Calu3 (cell line): ENCODE data around the gene GAMT. TPM values are rescaled to one million over a fixed set of nuclear protein-coding genes. Genes with fewer than 3 reads are reported as not detected.
A peak's percentile ranks its signal among the peaks of the same experiment; 100 is the strongest.

Source experiments
- Bru-seq: library from RNA; stranded (reverse); fragments of 400-500 nt; gene quantifications from one replicate; lab custom pipeline; 2021; lab: Mats Ljungman, UMichigan
- BruChase-seq, 2 experiments: library from RNA; stranded (reverse); fragments of 400-500 nt; gene quantifications; one replicate each; lab custom pipeline; 2021; lab: Mats Ljungman, UMichigan
- BruUV-seq: library from RNA; stranded (reverse); fragments of 400-500 nt; replicated peaks from 2 replicates; lab custom pipeline; 2021; lab: Mats Ljungman, UMichigan
- CTCF ChIA-PET: fragments of 300-600 bp; sonication (Branson Sonifier 250); formaldehyde crosslinking; loops from one replicate; lab custom pipeline; 2022; ENCODE audit warnings: antibody characterized with exemption; lab: Charles Lee
- DNase-seq: peaks from one replicate; pipeline ENCODE4 v3.0.0; 2022
- H3K27ac Mint-ChIP-seq: one replicate; pipeline ENCODE4 v1.8.0; 2022; ENCODE audit warnings: mixed read lengths; ENCODE audit not compliant: unreplicated experiment
- H3K27me3 Mint-ChIP-seq: one replicate; pipeline ENCODE4 v1.8.0; 2022; ENCODE audit warnings: mixed read lengths; ENCODE audit not compliant: unreplicated experiment
- H3K36me3 Mint-ChIP-seq: one replicate; pipeline ENCODE4 v1.8.0; 2022; ENCODE audit warnings: mild to moderate bottlenecking, moderate library complexity, mixed read lengths; ENCODE audit not compliant: insufficient read depth, unreplicated experiment
- H3K4me1 Mint-ChIP-seq: one replicate; pipeline ENCODE4 v1.8.0; 2022; ENCODE audit warnings: mild to moderate bottlenecking, low read depth, mixed read lengths; ENCODE audit not compliant: unreplicated experiment
- H3K4me3 Mint-ChIP-seq: one replicate; pipeline ENCODE4 v1.8.0; 2022; ENCODE audit warnings: mild to moderate bottlenecking, low read depth, moderate library complexity, mixed read lengths; ENCODE audit not compliant: unreplicated experiment
- H3K9me3 Mint-ChIP-seq: one replicate; pipeline ENCODE4 v1.8.0; 2022; ENCODE audit warnings: low read depth, mixed read lengths; ENCODE audit not compliant: unreplicated experiment
- intact Hi-C: fragments of 100-400 bp; cut with micrococcal nuclease; formaldehyde crosslinking; loops from one replicate; pipeline ENCODE4 v1.10.0; 2022; ENCODE audit not compliant: unreplicated experiment
- long read RNA-seq: library from polyadenylated mRNA; stranded (forward); transcript quantifications from one replicate; pipeline ENCODE4 v2.0.0, GENCODE V29; 2022
- total RNA-seq: library from RNA; stranded (reverse); gene quantifications from 2 replicates; pipeline ENCODE4 v1.2.3, GENCODE V29; 2022
- TF ChIP-seq, protein P1 (sequence below): fragments of 200-600 bp; IDR thresholded peaks from one replicate; pipeline ENCODE4 v1.8.0; 2022; ENCODE audit warnings: antibody characterized with exemption; ENCODE audit not compliant: unreplicated experiment

The GAMT gene
- total RNA-seq = 14.3 and 19.4 TPM in 2 replicates
- Bru-seq, nascent RNA = percentile 36 among the genes with signal in this experiment
- percentile 38 among the genes with signal in this experiment for BruChase-seq, experiment 1, labeled RNA remaining after a 6-hour chase
- BruChase-seq, experiment 2, labeled RNA remaining after a 2-hour chase = percentile 40 among the genes with signal in this experiment
- long read RNA-seq, transcript GAMT-201 (6 exons, 1,121 nt) = major isoform, 27 of 33 reads
- long read RNA-seq, partial matches to known transcripts = 4 of 33 reads
- long read RNA-seq, other reads (novel, unspliced or antisense) = 2 of 33 reads

DNA sequence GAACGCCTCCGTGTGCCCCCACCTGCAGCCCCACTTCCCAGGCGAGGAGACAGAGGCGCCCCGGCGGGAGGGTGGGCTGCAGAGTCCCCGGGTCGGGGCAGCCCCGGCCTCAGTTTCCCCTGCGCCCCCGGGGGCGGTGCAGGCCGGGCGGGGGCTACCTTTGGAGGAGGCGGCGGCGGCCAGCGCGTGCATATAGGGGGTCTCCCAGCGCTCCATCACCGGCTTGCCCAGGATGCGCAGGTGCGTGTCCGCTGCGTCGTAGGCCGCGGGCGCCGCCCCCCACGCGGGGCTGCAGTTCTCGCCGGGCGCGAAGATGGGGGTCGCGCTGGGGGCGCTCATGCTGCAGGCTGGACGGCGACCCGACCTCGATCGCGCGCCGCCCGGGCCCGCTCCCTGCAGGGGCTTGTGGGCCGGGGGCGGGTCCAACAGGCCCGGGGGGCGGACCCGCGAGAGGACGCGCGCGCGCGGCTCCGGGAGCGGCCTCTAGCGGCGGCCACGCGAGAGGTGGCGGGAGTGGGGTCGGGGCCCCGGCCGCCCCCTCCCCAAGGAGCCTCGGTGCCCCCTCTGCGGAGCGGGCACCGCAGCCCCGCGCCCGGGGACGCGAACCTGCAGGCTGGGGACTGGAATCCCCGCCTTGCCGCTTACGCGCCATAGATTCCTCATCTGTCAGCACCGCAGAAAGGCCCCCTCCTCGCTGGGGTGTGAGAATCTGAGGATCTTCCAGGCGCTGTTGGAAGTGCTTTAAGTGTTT is at the start of gene GAMT:
Gene GAMT (minus strand): TSS at position 405 of the 751 bp plus-strand sequence. CDS start 66 bp downstream, at position 339.
- Mint-ChIP-seq H3K27ac (no peak within 1 kb of the TSS), H3K9me3 (no peaks in the 10 kb centered on the region), H3K36me3 (peaks cover 19% of the 10 kb centered on the region), H3K27me3 (no peaks in the 10 kb centered on the region), H3K4me3 (peak within 1 kb of the TSS; percentile 32), H3K4me1 (peaks cover 10% of the 10 kb centered on the region)
- no TSS peak for BruUV-seq
- DNase-seq = no peak
- TF ChIP-seq, protein P1, sequence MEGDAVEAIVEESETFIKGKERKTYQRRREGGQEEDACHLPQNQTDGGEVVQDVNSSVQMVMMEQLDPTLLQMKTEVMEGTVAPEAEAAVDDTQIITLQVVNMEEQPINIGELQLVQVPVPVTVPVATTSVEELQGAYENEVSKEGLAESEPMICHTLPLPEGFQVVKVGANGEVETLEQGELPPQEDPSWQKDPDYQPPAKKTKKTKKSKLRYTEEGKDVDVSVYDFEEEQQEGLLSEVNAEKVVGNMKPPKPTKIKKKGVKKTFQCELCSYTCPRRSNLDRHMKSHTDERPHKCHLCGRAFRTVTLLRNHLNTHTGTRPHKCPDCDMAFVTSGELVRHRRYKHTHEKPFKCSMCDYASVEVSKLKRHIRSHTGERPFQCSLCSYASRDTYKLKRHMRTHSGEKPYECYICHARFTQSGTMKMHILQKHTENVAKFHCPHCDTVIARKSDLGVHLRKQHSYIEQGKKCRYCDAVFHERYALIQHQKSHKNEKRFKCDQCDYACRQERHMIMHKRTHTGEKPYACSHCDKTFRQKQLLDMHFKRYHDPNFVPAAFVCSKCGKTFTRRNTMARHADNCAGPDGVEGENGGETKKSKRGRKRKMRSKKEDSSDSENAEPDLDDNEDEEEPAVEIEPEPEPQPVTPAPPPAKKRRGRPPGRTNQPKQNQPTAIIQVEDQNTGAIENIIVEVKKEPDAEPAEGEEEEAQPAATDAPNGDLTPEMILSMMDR = peak; percentile 25
- CTCF ChIA-PET = no interaction called here
- intact Hi-C loops = no loop called here

DNA sequence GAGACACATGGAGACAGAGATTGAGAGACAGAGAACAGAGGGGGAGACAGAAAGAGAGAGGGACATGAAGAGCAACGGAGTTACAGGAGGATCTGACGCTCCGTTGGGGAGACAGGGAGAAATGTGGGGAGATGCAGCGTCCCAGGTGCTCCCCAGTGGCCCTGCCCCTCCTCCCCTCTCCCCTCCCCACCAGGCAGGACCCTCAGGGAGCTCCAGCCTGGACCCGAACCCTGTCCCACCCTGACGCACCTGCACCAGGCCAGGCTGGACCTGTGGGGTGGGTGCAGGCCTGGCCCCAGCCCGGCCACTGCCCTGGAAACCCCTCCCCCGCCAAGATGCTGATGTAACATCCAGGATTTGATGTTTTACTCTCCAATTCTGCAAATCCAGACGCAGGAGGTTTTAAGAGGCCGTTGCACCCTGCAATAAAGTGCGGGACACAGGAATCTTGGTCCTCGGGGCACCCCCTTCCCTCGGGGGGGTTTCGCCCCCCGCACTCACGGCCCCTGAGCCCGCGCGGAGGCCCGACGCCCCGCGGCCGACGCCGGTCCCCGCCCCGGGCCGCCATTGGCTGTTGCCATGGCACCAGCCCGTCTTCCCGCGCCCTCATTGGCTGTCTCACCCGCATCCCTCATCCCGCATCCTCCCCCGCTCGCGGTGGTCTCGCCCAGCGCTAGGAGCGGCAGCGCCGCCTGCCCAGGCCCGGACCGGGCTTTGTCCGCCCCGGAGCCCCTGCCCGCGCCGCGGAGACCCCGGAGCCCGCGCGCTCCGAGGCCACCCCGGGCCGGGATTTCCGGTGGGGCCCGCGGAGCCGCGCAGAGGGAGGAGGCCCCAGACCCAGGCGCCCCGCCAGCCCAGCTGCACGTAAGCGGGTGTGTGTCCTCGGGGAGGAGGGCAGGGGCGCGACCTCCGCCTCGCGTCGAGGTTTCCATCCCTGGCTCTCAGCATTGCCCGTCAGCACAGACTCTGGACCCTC is 48.4 kb upstream of the GAMT start, which contains the start of gene APC2:
Gene APC2 (plus strand): TSS at position 655 of the 976 bp plus-strand sequence. CDS start 2,881 bp downstream, outside the sequence.
- Mint-ChIP-seq H3K27me3 (peaks cover 80% of the 10 kb centered on the region), H3K4me3 (no peak within 1 kb of the TSS), H3K4me1 (no peaks in the 10 kb centered on the region), H3K36me3 (peaks cover 26% of the 10 kb centered on the region), H3K9me3 (no peaks in the 10 kb centered on the region), H3K27ac (no peak within 1 kb of the TSS)
- DNase-seq = no peak
- TF ChIP-seq, protein P1 = no peak
- BruUV-seq = no TSS peak
- intact Hi-C loops = no loop called here
- CTCF ChIA-PET = no interaction called here

DNA sequence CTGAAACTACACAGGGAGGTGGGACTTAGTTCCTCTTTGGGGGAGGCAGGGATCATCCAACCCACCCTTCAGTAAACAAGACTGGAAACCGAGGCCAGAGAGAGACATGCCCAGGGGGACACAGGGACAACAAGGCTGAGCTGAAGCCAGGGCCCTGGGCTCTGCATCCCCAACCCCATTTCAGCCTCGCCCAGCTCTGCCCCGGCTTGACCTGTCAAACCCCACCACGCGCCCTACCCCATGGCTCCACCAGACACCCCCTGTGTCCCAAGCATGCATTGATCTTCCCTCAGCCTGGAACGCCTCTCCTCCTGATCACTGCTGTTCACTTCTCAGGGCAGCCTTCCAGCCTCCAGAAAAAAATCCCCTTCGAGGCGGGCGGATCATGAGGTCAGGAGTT is 46.6 kb upstream of the GAMT start:
- no peak overlapping the region for H3K4me3 Mint-ChIP-seq
- H3K9me3 Mint-ChIP-seq = no peaks in the 10 kb centered on the region
- H3K27me3 Mint-ChIP-seq = peaks cover 62% of the 10 kb centered on the region
- TF ChIP-seq, protein P1 = no peak
- intact Hi-C loops = no loop called here
- CTCF ChIA-PET = interaction anchor here (0.7 kb wide), 1 partner anchor 100 kb away, joined by 3 read pairs; no protein-coding TSS in a partner anchor
- peaks cover 30% of the 10 kb centered on the region for H3K36me3 Mint-ChIP-seq
- H3K27ac Mint-ChIP-seq = no peak overlapping the region
- H3K4me1 Mint-ChIP-seq = no peaks in the 10 kb centered on the region
- BruUV-seq = no TSS peak
- DNase-seq = no peak

DNA sequence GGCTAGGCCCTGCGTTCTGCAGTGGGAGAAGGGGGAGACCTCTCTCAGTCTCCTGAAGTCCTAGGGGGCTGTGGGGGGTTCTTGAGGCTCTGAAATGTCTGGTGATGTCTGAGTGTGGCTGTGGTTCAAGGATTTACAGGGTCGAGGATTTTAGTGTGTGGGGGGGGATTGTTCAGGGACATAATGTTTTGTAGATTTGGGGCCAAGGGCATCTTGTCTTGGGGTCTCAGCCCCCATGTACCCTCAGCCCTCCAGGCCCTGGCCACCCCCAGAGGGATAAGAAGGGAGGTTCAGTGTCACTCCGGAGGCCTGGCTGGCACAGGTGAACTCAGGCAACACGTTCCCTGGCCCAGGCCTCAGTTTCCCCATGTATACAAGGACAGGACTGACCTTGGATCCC is 46.2 kb upstream of the GAMT start:
- Mint-ChIP-seq H3K4me1 (no peaks in the 10 kb centered on the region), H3K27me3 (peaks cover 58% of the 10 kb centered on the region), H3K4me3 (no peak overlapping the region), H3K36me3 (peaks cover 34% of the 10 kb centered on the region), H3K9me3 (no peaks in the 10 kb centered on the region), H3K27ac (no peak overlapping the region)
- no peak for DNase-seq
- TF ChIP-seq, protein P1 = no peak
- intact Hi-C loops = no loop called here
- CTCF ChIA-PET = no interaction called here
- no TSS peak for BruUV-seq
